Activated CD8-positive, alpha-beta memory T cell treated with anti-CD3 and anti-CD28 coated beads for 4 hours (primary cell): ENCODE measurements around the gene TBC1D3H.
"Not testable (repeated sequence)": the region's sequence is repeated elsewhere in the genome, so short reads cannot be mapped to it uniquely, and the experiment has no call there.

Experiments used
- DNase-seq, 2 donors: peaks; one replicate each; pipeline ENCODE4 v3.0.0-alpha.2; 2020; ENCODE audit warnings: low read depth in 2 of 2

TBC1D3H gene

GRCh38 chr17:36388385-36389245 lies at the start of gene TBC1D3H:
Gene TBC1D3H (minus strand): TSS chr17:36388435. CDS start chr17:36386895, 1,540 bp downstream.
- DNase-seq, result not testable (repeated sequence)

- DNase-seq, result not testable (repeated sequence)
Observed at GRCh38 chr17:36428891-36429290, 40.7 kb upstream of the TBC1D3H start.

- not testable (repeated sequence) for DNase-seq
Observed at GRCh38 chr17:36415180-36415941, 27.1 kb upstream of the TBC1D3H start.

- DNase-seq, result not testable (repeated sequence)
Observed at GRCh38 chr17:36390943-36391645, 2.9 kb upstream of the TBC1D3H start.

GRCh38 chr17:36375938-36376337 lies 12.3 kb downstream of the TBC1D3H start:
- DNase-seq, result not testable (repeated sequence)

GRCh38 chr17:36362496-36362895 lies 25.7 kb downstream of the TBC1D3H start:
- DNase-seq, result not testable (repeated sequence)
